SHP77 (cell line): Measurements from ENCODE around the gene CEP72.
A peak's percentile ranks its signal among the peaks of the same experiment; 100 is the strongest.

Experiments
- DNase-seq, 2 experiments: peaks; one replicate each; lab custom pipeline; 2025; lab: John Stamatoyannopoulos, UW

CEP72 gene

GRCh38 chr5:659496-660263 lies 47.5 kb downstream of the CEP72 start:
- no peak for DNase-seq

GRCh38 chr5:660491-661030 lies 48.4 kb downstream of the CEP72 start:
- no peak for DNase-seq

- DNase-seq, result no peak
Observed at GRCh38 chr5:661891-662750, 50.0 kb downstream of the CEP72 start.

GRCh38 chr5:662751-663435 lies 50.8 kb downstream of the CEP72 start:
- DNase-seq, result no peak

GRCh38 chr5:663436-664342 lies 51.5 kb downstream of the CEP72 start:
- DNase-seq, result no peak

GRCh38 chr5:664343-664993 lies 52.3 kb downstream of the CEP72 start:
- no peak for DNase-seq

GRCh38 chr5:664994-665360 lies 52.8 kb downstream of the CEP72 start:
- no peak for DNase-seq

GRCh38 chr5:665541-665955 lies 53.4 kb downstream of the CEP72 start:
- no peak for DNase-seq

- DNase-seq, result no peak
Observed at GRCh38 chr5:665956-666711, 54.0 kb downstream of the CEP72 start.

GRCh38 chr5:666816-667498 lies 54.8 kb downstream of the CEP72 start:
- DNase-seq, result no peak

- no peak for DNase-seq
Observed at GRCh38 chr5:668283-668995, 56.3 kb downstream of the CEP72 start.

GRCh38 chr5:669111-669841 lies 57.1 kb downstream of the CEP72 start:
- DNase-seq, result peak in 1 of 2 experiments; percentile 32

GRCh38 chr5:669842-670395 lies 57.8 kb downstream of the CEP72 start:
- no peak for DNase-seq

- DNase-seq, result no peak
Observed at GRCh38 chr5:670396-671270, 58.5 kb downstream of the CEP72 start.

GRCh38 chr5:671459-672328 lies 59.6 kb downstream of the CEP72 start:
- DNase-seq, result peak; percentile 65 to 76
